Activated T-helper 1 cell treated with anti-CD3 and anti-CD28 coated beads, Interleukin-12 subunit alpha, Interleukin-12 subunit beta, Interleukin-2, Interleukin-4 antibody, amounts not matched to agents 30 ng/mL and 10 ng/mL and 1 ng/mL, durations not matched to agents 14 hours and 24 hours and 36 hours (primary cell): ENCODE data around the gene PRDM1. TPM values are rescaled to one million over a fixed set of nuclear protein-coding genes. Genes with fewer than 3 reads are reported as not detected.

ENCODE experiments used
- DNase-seq: peaks from one replicate; pipeline ENCODE4 v3.0.0; 2021; ENCODE audit warnings: low spot score
- H3K27ac Mint-ChIP-seq: one replicate; pipeline ENCODE4 v1.8.0; 2021; ENCODE audit warnings: mild to moderate bottlenecking, mixed read lengths
- H3K27me3 Mint-ChIP-seq: one replicate; pipeline ENCODE4 v1.8.0; 2022; ENCODE audit warnings: mild to moderate bottlenecking, moderate library complexity, mixed read lengths; ENCODE audit not compliant: insufficient read depth
- H3K36me3 Mint-ChIP-seq: one replicate; pipeline ENCODE4 v1.8.0; 2021; ENCODE audit warnings: low read depth, mixed read lengths
- H3K4me1 Mint-ChIP-seq: one replicate; pipeline ENCODE4 v1.8.0; 2021; ENCODE audit warnings: low read depth, mixed read lengths
- H3K4me3 Mint-ChIP-seq: one replicate; pipeline ENCODE4 v1.8.0; 2021; ENCODE audit warnings: mild to moderate bottlenecking, moderate library complexity, mixed read lengths
- H3K9me3 Mint-ChIP-seq: one replicate; pipeline ENCODE4 v1.8.0; 2021; ENCODE audit warnings: mixed read lengths
- intact Hi-C: fragments of 100-400 bp; cut with micrococcal nuclease; formaldehyde crosslinking; loops from one replicate; pipeline ENCODE4 v1.15.1; 2024
- total RNA-seq: library from RNA; stranded (reverse); gene quantifications from 2 replicates; pipeline ENCODE4 v1.2.3, GENCODE V29; 2022

The PRDM1 gene
- total RNA-seq, 1 donor from 2014 or later, result 78.8 TPM

DNA sequence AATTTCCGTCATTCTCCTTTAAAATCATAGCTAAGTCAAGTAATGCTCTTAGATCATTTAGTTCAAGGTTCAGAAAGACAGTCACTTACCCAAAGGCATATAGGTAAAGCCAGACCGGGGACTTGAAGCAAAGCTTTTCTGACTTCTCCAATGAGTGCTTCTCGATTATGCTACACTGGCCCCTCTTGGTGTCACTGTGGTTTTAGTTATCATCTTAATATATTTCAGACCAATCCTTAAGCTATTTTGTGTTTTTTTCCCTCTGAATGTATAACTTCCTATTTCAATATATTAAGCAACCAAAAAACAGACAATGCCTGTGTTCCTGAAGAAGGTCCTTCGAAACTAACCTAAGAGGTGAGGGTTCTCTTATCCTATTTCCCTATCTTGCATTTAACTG lies 3.9 kb downstream of the PRDM1 start:
- Mint-ChIP-seq H3K27me3 (no peaks in the 10 kb centered on the region), H3K36me3 (peaks cover 70% of the 10 kb centered on the region), H3K4me1 (peaks cover 90% of the 10 kb centered on the region), H3K27ac (peak overlapping the region; percentile 24), H3K4me3 (peak overlapping the region; percentile 96), H3K9me3 (no peaks in the 10 kb centered on the region)
- no peak for DNase-seq
- intact Hi-C loops, result no loop called here

DNA sequence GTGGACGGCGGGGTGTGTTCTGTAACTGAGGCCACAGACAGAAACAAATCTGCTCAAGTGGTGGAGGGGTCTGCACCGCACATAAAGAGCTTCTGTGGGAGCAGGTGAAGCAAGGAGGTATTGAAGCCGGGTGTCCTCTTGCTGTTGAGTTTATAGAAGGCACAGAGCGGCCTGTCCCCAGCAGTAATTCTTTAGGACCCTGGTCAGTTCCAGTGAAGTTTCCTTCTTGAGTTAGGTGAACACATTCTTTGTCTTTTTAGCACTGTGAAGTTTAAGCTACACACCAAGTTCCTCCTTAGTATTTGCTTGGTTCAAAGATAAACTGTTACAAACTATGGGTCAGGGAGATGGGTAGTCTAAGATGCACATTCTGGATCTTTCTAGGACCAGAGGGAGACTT lies 6.1 kb downstream of the PRDM1 start:
- no peak for DNase-seq
- Mint-ChIP-seq H3K4me1 (peaks cover 96% of the 10 kb centered on the region), H3K36me3 (peaks cover 83% of the 10 kb centered on the region), H3K27me3 (no peaks in the 10 kb centered on the region), H3K27ac (no peak overlapping the region), H3K9me3 (no peaks in the 10 kb centered on the region), H3K4me3 (peak overlapping the region; percentile 57)
- intact Hi-C loops, result no loop called here

DNA sequence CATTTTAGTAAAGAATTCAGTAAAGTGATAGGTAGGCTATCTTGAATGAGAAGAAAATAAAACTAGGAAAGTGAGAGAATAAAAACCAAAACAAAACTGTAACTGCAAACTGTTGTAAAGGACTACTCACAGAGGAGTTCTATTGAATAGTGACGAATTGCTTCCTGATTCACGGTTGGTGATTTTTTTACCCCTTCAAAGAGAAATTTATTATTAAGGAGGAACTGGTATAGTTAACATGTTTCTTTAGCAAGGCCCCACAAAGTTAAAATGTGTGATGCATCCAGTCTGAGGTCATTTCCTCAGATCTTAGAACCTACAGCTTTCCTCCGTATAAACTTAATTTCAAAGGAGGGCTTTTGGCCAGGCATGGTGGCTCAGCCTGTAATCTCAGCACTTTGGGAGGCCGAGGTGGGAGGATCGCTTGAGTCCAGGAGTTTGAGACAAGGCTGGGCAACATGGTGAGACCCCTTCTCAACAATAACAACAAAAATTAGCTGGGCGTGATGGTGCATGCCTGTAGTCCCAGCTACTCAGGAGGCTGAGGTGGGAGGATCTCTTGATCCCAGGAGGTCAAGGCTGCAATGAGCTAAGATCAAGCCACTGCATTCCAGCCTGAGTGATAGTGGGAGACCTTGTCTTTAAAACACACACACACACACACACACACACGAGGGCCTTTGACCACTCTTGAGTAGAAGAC lies 8.3 kb downstream of the PRDM1 start:
- Mint-ChIP-seq H3K4me1 (peaks cover 94% of the 10 kb centered on the region), H3K4me3 (peak overlapping the region; percentile 69), H3K27ac (peak overlapping the region; percentile 69), H3K27me3 (no peaks in the 10 kb centered on the region), H3K36me3 (peaks cover 76% of the 10 kb centered on the region), H3K9me3 (no peaks in the 10 kb centered on the region)
- no peak for DNase-seq
- intact Hi-C loops, result no loop called here

DNA sequence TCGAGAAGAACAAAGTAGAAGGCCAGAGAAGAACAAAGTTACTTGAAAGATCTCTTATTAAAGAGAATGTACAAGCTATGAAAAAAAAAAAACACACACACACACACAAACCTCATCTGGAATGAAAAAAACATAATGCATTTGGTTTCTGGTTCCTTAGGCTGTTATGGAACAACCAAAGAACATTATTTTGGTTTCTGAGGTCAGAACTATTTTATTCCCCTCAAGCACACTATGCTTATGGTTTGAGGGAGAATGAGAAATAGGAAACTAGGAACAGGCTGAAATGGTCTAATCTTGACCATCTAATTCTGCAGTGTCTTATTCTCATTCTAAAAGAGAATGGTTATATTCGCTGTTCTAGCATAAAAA lies 8.8 kb downstream of the PRDM1 start:
- Mint-ChIP-seq H3K4me1 (peaks cover 90% of the 10 kb centered on the region), H3K27ac (no peak overlapping the region), H3K4me3 (peak overlapping the region; percentile 69), H3K9me3 (no peaks in the 10 kb centered on the region), H3K36me3 (peaks cover 76% of the 10 kb centered on the region), H3K27me3 (no peaks in the 10 kb centered on the region)
- intact Hi-C loops, result loop anchor here (5.0 kb wide), 3 partner anchors 207 to 1727 kb away; partner anchors contain the start of gene SCML4
- no peak for DNase-seq

DNA sequence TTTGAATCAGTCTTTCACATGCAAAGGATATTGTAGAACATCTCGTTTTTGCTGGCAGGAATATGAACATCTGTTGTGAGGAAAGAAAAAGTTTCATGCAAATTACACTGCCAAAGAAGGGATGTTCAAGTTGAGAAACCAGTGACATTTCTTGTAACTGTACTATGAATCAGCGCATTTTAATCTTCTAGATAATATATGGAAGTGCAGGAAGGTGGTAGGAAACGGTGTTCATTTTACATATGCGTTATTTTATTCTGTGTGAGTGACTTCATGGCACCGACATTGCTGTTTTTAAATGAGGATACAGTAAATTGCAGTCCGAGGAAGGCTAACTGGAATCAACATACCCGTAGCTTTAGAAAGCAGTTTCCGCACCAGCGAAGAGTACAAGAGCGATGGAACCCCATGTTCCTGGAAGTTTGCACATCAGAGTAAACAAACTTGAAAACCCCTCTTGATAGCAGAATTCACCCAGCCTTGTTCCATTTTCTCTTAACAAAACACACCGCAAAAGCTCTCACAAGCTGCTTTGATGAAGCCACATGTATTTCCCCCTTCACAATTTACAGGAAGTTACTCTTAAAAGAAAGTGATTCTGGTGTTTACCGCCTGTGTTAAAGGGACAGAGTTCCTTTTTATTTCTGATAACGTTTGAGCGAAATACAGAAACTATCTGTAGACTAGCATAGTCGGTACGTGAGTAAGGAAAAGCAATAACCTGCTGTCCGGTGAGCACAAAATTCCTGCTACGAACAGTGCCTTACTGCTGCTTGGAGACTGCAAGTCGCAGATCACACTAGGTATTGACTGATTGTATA lies 11.5 kb downstream of the PRDM1 start:
- peak overlapping the region; percentile 96 for H3K27ac Mint-ChIP-seq
- no peaks in the 10 kb centered on the region for H3K9me3 Mint-ChIP-seq
- peak; percentile 72 for DNase-seq
- H3K4me1 Mint-ChIP-seq, result peaks cover 91% of the 10 kb centered on the region
- no peaks in the 10 kb centered on the region for H3K27me3 Mint-ChIP-seq
- H3K36me3 Mint-ChIP-seq, result peaks cover 78% of the 10 kb centered on the region
- peak overlapping the region; percentile 89 for H3K4me3 Mint-ChIP-seq
- intact Hi-C loops, result loop anchor here (1.0 to 5.0 kb wide), 21 partner anchors 11 to 1725 kb away; partner anchors contain the start of genes ATG5, PRDM1 and SCML4

DNA sequence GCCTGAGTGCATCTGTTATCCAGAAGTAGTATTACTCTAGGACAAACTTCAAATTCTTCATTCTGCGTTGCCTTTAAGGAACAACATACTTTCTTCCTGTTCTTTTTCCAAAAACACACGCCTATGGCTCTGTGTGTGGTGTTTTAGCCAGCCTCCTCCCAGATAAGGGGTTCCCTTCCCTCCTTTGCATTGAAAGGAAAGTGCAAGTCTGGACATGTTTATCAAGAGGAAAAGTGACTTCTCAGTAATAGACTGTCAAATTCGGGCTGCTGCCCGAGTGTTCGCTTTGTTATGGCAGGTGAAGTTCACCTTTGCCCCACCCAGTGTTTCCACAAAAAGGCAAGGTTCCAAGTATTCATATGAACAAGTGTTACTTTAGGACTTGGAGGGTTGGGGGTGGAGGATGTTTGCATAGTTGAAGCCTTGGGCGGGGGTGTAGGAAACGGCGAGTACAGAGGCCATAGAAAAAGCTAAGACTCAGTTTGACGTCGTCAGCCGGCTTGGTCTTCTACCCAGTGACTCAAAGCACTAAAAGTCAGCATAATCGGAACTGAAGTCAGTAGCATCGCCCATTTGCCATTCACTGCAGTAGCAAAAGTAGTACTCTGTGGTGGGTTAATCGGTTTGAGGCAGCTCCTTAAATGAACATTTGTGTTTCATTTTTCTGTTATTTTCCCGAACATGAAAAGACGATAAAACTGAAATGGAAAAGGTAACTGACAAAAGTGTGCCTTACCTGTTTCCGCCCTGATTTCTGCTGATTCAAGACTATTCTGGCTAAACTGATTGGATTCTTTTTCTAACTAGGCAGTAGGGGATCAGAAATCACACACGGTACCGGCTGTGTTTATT lies 12.5 kb downstream of the PRDM1 start:
- H3K36me3 Mint-ChIP-seq, result peaks cover 79% of the 10 kb centered on the region
- H3K4me1 Mint-ChIP-seq, result peaks cover 92% of the 10 kb centered on the region
- DNase-seq, result peak; percentile 76
- no peaks in the 10 kb centered on the region for H3K27me3 Mint-ChIP-seq
- intact Hi-C loops, result loop anchor here (1.0 to 5.0 kb wide), 16 partner anchors 16 to 1724 kb away; partner anchors contain the start of gene SCML4
- peak overlapping the region; percentile 96 for H3K27ac Mint-ChIP-seq
- peak overlapping the region; percentile 89 for H3K4me3 Mint-ChIP-seq
- no peaks in the 10 kb centered on the region for H3K9me3 Mint-ChIP-seq

DNA sequence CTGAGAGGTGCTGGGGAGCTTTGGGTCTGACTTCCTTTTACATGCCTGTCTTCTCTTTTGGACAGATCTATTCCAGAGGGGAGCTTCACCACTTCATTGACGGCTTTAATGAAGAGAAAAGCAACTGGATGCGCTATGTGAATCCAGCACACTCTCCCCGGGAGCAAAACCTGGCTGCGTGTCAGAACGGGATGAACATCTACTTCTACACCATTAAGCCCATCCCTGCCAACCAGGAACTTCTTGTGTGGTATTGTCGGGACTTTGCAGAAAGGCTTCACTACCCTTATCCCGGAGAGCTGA lies 13.1 kb downstream of the PRDM1 start:
- Mint-ChIP-seq H3K27ac (peak overlapping the region; percentile 96), H3K4me3 (peak overlapping the region; percentile 89), H3K27me3 (no peaks in the 10 kb centered on the region), H3K4me1 (peaks cover 91% of the 10 kb centered on the region), H3K36me3 (peaks cover 79% of the 10 kb centered on the region), H3K9me3 (no peaks in the 10 kb centered on the region)
- intact Hi-C loops, result loop anchor here (2.0 to 5.0 kb wide), 4 partner anchors 203 to 1723 kb away; partner anchors contain the start of gene SCML4
- no peak for DNase-seq

DNA sequence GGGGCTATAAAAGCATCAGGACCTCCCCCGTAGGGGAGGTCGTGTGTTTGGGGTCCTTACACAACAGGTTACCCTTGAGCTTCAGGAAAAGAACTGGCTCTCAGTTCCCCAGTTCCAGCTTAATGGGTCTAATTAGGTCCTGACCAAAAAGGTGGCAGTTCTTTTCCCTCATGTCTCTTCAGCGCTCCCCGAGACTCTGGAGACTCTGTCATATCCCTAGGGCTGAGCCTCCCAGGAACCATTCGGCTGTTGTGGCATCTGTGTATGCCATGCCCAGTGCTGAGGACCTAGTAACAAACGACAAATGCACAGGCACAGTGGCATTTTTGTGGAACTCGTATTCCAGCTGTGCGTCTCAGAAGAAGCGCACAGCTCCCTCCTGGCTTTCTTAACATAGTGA lies 14.6 kb downstream of the PRDM1 start:
- Mint-ChIP-seq H3K36me3 (peaks cover 86% of the 10 kb centered on the region), H3K4me1 (peaks cover 89% of the 10 kb centered on the region), H3K9me3 (no peaks in the 10 kb centered on the region), H3K27ac (peak overlapping the region; percentile 96), H3K27me3 (no peaks in the 10 kb centered on the region), H3K4me3 (peak overlapping the region; percentile 89)
- DNase-seq, result no peak
- intact Hi-C loops, result no loop called here

DNA sequence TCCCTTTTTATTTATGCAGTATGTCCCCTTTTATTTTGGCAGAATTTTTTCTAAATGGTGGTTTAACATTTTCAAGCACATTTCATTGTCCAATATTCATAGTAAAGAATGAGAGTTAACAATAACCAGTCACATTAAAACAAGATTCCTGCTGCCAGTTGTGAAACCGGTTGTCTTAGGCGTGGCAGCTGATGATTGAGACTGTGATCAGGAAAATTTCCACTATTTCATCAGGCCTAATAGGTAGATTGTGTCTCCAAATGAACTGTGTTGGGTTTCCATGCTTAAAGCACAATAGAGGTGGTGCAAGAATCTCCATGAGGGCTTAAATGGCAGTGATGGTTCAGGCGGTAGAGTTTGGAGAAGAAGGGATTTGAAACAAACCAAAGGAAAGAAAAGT lies 15.3 kb downstream of the PRDM1 start:
- Mint-ChIP-seq H3K27ac (peak overlapping the region; percentile 96), H3K4me3 (peak overlapping the region; percentile 89), H3K9me3 (no peaks in the 10 kb centered on the region), H3K36me3 (peaks cover 86% of the 10 kb centered on the region), H3K27me3 (no peaks in the 10 kb centered on the region), H3K4me1 (peaks cover 89% of the 10 kb centered on the region)
- intact Hi-C loops, result no loop called here
- no peak for DNase-seq

DNA sequence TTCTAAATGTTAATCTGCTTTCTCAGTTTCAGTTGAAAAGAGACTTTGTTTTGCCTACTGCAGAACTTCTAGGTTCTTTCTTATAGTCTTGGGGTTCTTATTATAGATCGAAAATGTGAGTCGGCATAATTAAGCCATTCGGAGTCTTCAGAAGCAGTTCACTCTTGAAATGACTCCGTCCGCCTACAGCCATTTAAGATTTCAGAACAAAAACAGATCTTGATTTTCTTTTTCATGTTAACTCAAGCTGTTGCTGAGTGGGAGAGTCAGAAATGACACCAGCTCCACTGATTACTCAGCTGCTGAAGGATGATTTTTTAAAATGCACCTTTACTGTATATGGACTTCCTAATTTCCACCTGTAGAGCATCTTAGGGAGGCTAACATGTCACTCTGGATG lies 15.9 kb downstream of the PRDM1 start:
- Mint-ChIP-seq H3K27me3 (no peaks in the 10 kb centered on the region), H3K4me1 (peaks cover 91% of the 10 kb centered on the region), H3K9me3 (no peaks in the 10 kb centered on the region), H3K4me3 (peak overlapping the region; percentile 89), H3K36me3 (peaks cover 90% of the 10 kb centered on the region), H3K27ac (peak overlapping the region; percentile 96)
- intact Hi-C loops, result loop anchor here (1.0 kb wide), 6 partner anchors 12 to 456 kb away; no protein-coding TSS in a partner anchor
- peak; percentile 34 for DNase-seq

DNA sequence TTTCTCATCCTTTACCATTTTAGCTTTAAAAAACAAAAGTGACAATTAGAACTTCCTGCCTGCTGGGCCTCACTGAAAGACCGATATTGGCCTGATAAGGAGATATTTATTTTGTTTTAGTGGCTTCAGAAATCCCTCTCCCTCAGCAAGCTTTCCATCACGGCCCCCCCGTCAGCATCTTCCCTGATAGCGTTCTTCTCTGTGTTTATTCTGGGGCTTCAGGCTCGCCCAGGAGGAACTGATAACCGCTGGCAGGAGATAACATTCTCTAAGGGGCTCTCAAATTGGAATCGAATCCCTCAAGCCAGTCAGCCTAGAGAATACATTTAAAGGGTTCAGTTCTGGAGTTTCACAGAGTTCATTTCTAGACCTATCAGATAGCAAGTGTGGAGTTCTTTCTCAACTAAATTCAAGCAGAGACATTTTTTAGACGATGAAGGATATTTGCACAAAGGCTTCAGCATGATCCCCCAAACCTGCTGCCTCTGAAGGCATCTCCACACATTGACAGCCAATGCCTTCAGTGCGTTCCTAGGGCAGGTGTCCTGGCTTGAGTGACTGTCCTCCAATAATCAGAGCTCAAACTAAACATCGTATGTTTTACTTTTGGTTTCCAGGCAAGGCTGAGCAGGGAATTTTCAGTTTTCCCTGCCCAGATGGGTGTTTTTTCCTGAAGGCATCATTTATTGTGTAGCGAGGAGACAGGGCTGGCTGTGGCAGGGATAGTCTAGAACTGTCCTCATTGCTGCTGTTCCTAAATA lies 17.0 kb downstream of the PRDM1 start:
- Mint-ChIP-seq H3K36me3 (peaks cover 91% of the 10 kb centered on the region), H3K27ac (peak overlapping the region; percentile 82), H3K27me3 (no peaks in the 10 kb centered on the region), H3K4me3 (peak overlapping the region; percentile 89), H3K4me1 (peaks cover 88% of the 10 kb centered on the region), H3K9me3 (no peaks in the 10 kb centered on the region)
- DNase-seq, result no peak
- intact Hi-C loops, result loop anchor here (1.0 kb wide), 6 partner anchors 11 to 457 kb away; no protein-coding TSS in a partner anchor

DNA sequence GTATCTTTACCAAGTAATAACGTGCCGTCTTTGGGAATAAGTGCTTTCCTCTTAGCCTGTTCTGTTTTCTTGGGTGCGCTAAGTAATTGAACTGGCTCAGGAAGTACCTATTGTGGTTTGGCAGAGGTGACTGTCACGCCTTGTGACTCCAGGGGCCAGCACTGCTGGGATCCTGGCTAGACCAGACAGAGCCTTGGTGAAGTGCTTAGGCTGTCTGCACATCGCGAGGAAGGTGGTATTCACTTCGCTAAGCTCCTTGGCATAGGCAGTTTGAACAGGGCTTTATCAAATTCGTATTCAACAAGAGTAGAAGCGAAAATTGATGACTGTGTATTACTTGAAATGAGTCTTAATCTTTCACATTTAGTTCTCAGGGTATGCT lies 17.6 kb downstream of the PRDM1 start:
- intact Hi-C loops, result no loop called here
- Mint-ChIP-seq H3K36me3 (peaks cover 93% of the 10 kb centered on the region), H3K9me3 (no peaks in the 10 kb centered on the region), H3K27me3 (no peaks in the 10 kb centered on the region), H3K4me1 (peaks cover 90% of the 10 kb centered on the region), H3K4me3 (peak overlapping the region; percentile 89), H3K27ac (peak overlapping the region; percentile 82)
- peak; percentile 38 for DNase-seq
